GM12892 (cell line): ENCODE results near the gene PRSS56.

ENCODE experiments used
- POLR2A ChIP-seq: IDR thresholded peaks from 2 replicates; pipeline ENCODE4 v1.6.1; 2011; ENCODE audit warnings: low read depth, low read length, control low read depth
- POLR2AphosphoS5 ChIP-seq: IDR thresholded peaks from 2 replicates; pipeline ENCODE4 v1.6.1; 2011; ENCODE audit warnings: low read depth, low read length, control low read depth

DNA sequence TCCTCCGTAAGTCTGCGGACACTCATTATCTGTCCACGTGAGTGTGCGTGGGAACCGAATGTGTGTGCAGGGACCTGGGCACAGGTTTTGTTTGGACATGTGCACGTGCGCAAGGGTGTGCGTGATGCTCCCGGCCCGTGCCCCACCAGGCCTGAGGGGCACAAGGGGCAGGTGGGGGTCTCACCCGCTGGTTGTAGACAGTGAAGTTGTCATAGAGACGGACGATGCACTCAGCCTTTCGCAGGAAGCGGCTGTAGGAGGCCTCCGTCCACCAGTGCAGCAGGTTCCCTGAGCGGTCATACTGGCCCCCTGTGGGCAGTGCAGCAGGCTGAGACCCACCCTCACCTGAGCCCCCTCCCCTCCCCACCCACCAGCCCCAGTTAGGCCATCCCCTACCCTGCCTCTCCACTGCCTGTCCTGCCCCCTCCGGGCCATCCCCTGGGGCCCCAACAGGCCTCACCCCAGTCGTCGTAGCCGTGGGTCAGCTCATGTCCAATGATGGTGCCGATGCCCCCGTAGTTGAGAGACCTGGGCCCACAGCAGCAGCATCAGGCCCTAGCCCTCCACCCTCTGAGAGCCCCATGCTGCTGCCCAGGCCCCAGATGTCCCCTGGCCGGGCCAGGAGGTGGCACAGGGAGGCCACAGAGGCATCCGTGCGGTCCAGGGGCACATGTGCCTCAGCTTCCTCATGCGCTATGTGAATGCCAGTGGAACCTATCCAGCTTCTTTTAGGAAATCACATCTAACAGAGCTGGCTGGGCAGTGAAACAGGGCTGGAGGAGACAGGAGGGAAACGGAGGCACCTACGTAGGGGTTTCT, 38.7 kb upstream of the PRSS56 start:
- TF ChIP-seq POLR2AphosphoS5: no peak
- TF ChIP-seq POLR2A: no peak
